HepG2 (cell line): Measurements from ENCODE around the gene CCNDBP1. TPM values are rescaled to one million over a fixed set of nuclear protein-coding genes. Genes with fewer than 3 reads are reported as not detected.

Source experiments
- ATAC-seq: fragments of 200-7000 bp; cut with Tn5 transposase; 3 replicates; pipeline ENCODE4 v1.9.1; 2020; ENCODE audit warnings: mild to moderate bottlenecking, moderate library complexity
- BruUV-seq: library from RNA; stranded (reverse); fragments of 400-500 nt; replicated peaks from 2 replicates; lab custom pipeline; 2021; lab: Mats Ljungman, UMichigan
- CTCF ChIA-PET: fragments of 300-600 bp; formaldehyde crosslinking; extraction: SDS; loops from one replicate; lab custom pipeline; 2021; ENCODE audit warnings: low total read pairs, inconsistent platforms, low intra/inter-chr PET ratio; lab: Yijun Ruan, JAX
- POLR2A ChIA-PET: fragments of 350-600 bp; sonication (Branson Sonifier 250); formaldehyde crosslinking; loops from one replicate; lab custom pipeline; 2020; ENCODE audit warnings: antibody characterized with exemption, inconsistent platforms; lab: Yijun Ruan, JAX
- DNase-seq: peaks from one replicate; pipeline ENCODE4 v3.0.0-alpha.2; 2015; ENCODE audit warnings: low spot score
- FAIRE-seq: peaks from 3 replicates; lab custom pipeline; 2011; peaks lifted over from hg19 to GRCh38; lab: Jason Lieb, UNC
- H2AFZ ChIP-seq: one replicate; pipeline ENCODE4 v1.6.1; 2011; ENCODE audit warnings: low read length, inconsistent platforms
- H3K27ac ChIP-seq: fragments of 300-600 bp; 3 replicates; pipeline ENCODE4 v1.8.0; 2011; ENCODE audit warnings: mixed run types, mild to moderate bottlenecking, mixed read lengths, low read length, inconsistent platforms; ENCODE audit not compliant: insufficient read depth; ENCODE audit errors: extremely low read length
- H3K27me3 ChIP-seq, 2 experiments: fragments of 200-600 bp in 1 of 2; 2 replicates in 1 of 2; 3 replicates in 1 of 2; pipeline versions ENCODE4 v1.6.0 to v1.8.0; 2011; ENCODE audit warnings: low read length in 2 of 2, mild to moderate bottlenecking in 2 of 2, moderate library complexity in 2 of 2, inconsistent platforms in 1 of 2; ENCODE audit not compliant: insufficient read depth in 2 of 2, control insufficient read depth in 1 of 2
- H3K36me3 ChIP-seq, 2 experiments: fragments of 200-600 bp in 1 of 2; replicated peaks in 1 of 2; 2 replicates in 1 of 2; 3 replicates in 1 of 2; pipeline versions ENCODE4 v1.5.1 to v1.8.0; 2011; ENCODE audit warnings: low read length in 2 of 2, inconsistent platforms in 1 of 2; ENCODE audit not compliant: insufficient read depth in 2 of 2, control insufficient read depth in 1 of 2
- H3K4me1 ChIP-seq: 2 replicates; pipeline ENCODE4 v1.5.1; 2012; ENCODE audit warnings: low read length, inconsistent platforms; ENCODE audit not compliant: insufficient read depth
- H3K4me2 ChIP-seq: 2 replicates; pipeline ENCODE4 v1.6.0; 2011; ENCODE audit warnings: low read depth, low read length, inconsistent platforms
- H3K4me3 ChIP-seq, 3 experiments: fragments of 200-600 bp in 1 of 3; sonication (generic), shearing (Covaris generic) in 1 of 3; replicated peaks in 1 of 3; 2 replicates each; pipeline ENCODE4 v1.5.1; 2011 to 2016; ENCODE audit warnings: low read length in 3 of 3, inconsistent platforms in 2 of 3, low read depth in 2 of 3, mild to moderate bottlenecking in 2 of 3, control low read depth in 1 of 3, mixed read lengths in 1 of 3; ENCODE audit not compliant: insufficient read depth in 1 of 3
- H3K79me2 ChIP-seq: one replicate; pipeline ENCODE4 v1.6.1; 2011; ENCODE audit warnings: low read length, inconsistent platforms; ENCODE audit not compliant: insufficient read depth
- H3K9ac ChIP-seq: 2 replicates; pipeline ENCODE4 v1.6.0; 2011; ENCODE audit warnings: mild to moderate bottlenecking, low read depth, low read length, inconsistent platforms; ENCODE audit not compliant: insufficient read depth
- H3K9me3 ChIP-seq: 2 replicates; pipeline ENCODE4 v1.5.1; 2012; ENCODE audit warnings: mild to moderate bottlenecking, low read length
- H4K20me1 ChIP-seq: 2 replicates; pipeline ENCODE4 v1.6.0; 2011; ENCODE audit warnings: inconsistent platforms, mild to moderate bottlenecking, low read length, moderate library complexity; ENCODE audit not compliant: insufficient read depth
- CEBPG ChIP-seq: IDR thresholded peaks from 2 replicates; pipeline ENCODE4 v1.6.1; 2016
- GFI1 ChIP-seq: sonication (generic); formaldehyde crosslinking; IDR thresholded peaks from 2 replicates; pipeline ENCODE4 v1.5.0; 2020; ENCODE audit warnings: missing genetic modification reagents, mild to moderate bottlenecking, borderline replicate concordance
- GLI4 ChIP-seq: sonication (generic); formaldehyde crosslinking; IDR thresholded peaks from 2 replicates; pipeline ENCODE4 v1.5.1; 2020; ENCODE audit warnings: missing genetic modification reagents, mild to moderate bottlenecking, moderate library complexity, borderline replicate concordance
- ISL2 ChIP-seq: sonication (generic); formaldehyde crosslinking; IDR thresholded peaks from 2 replicates; pipeline ENCODE4 v1.5.0; 2020; ENCODE audit warnings: missing genetic modification reagents
- NRL ChIP-seq: sonication (generic); formaldehyde crosslinking; IDR thresholded peaks from 2 replicates; pipeline ENCODE4 v1.5.0; 2020; ENCODE audit warnings: missing genetic modification reagents, mild to moderate bottlenecking, moderate library complexity, borderline replicate concordance
- SETDB1 ChIP-seq: sonication (generic); formaldehyde crosslinking; IDR thresholded peaks from 2 replicates; pipeline ENCODE4 v1.5.1; 2020; ENCODE audit warnings: missing genetic modification reagents, mild to moderate bottlenecking, borderline replicate concordance
- SP4 ChIP-seq: sonication (generic); formaldehyde crosslinking; IDR thresholded peaks from 2 replicates; pipeline ENCODE4 v1.8.1; 2023; ENCODE audit warnings: mild to moderate bottlenecking, missing genetic modification reagents
- ZNF205 ChIP-seq: IDR thresholded peaks from 2 replicates; pipeline ENCODE4 v1.6.1; 2018; ENCODE audit warnings: missing biosample characterization, missing genetic modification reagents
- ZNF274 ChIP-seq: sonication (generic); formaldehyde crosslinking; IDR thresholded peaks from 2 replicates; pipeline ENCODE4 v1.5.1; 2020; ENCODE audit warnings: mild to moderate bottlenecking, missing genetic modification reagents
- ZNF282 ChIP-seq: fragments of 450-650 bp; IDR thresholded peaks from 2 replicates; pipeline ENCODE4 v1.6.1; 2018; ENCODE audit not compliant: partially characterized antibody
- ZNF333 ChIP-seq: sonication (generic); formaldehyde crosslinking; IDR thresholded peaks from 2 replicates; pipeline ENCODE4 v1.4.0; 2020; ENCODE audit warnings: mild to moderate bottlenecking, missing genetic modification reagents, borderline replicate concordance
- ZNF703 ChIP-seq: sonication (generic); formaldehyde crosslinking; IDR thresholded peaks from 2 replicates; pipeline ENCODE4 v1.5.1; 2020; ENCODE audit warnings: missing genetic modification reagents, mild to moderate bottlenecking, moderate library complexity, borderline replicate concordance
- ZNF747 ChIP-seq: sonication (generic); formaldehyde crosslinking; IDR thresholded peaks from 2 replicates; pipeline ENCODE4 v1.8.1; 2023; ENCODE audit warnings: missing genetic modification reagents, mild to moderate bottlenecking, borderline replicate concordance
- ZNF800 ChIP-seq: sonication (generic); formaldehyde crosslinking; IDR thresholded peaks from 2 replicates; pipeline ENCODE4 v1.4.0; 2020; ENCODE audit warnings: missing genetic modification reagents
- in situ Hi-C: cut with HindIII; loops from 2 replicates; pipeline ENCODE4 v1.10.0; 2017; ENCODE audit warnings: low pct_unique_long_range_greater_than_20kb; ENCODE audit not compliant: extremely low pct_ligation_motif_present
- intact Hi-C: fragments of 100-400 bp; cut with micrococcal nuclease; formaldehyde crosslinking; loops from one replicate; pipeline ENCODE4 v1.10.0; 2022; ENCODE audit not compliant: unreplicated experiment
- polyA plus RNA-seq, 8 experiments: library from polyadenylated mRNA; depleted of rRNA in 3 of 8; stranded (reverse) in 7 of 8; unstranded in 1 of 8; fragments of >200 nt; fragmentation: Illumina TruSeq in 4 of 8; extraction: Trizol in 4 of 8; gene quantifications; 2 replicates each; pipeline versions ENCODE4 v1.2.1 to v1.2.3, GENCODE V29; 2011 to 2016; ENCODE audit warnings: low read depth in 4 of 8, missing spikeins in 1 of 8, mixed read lengths in 1 of 8; ENCODE audit not compliant: insufficient read depth in 1 of 8
- total RNA-seq, 5 experiments: library from RNA; depleted of rRNA; stranded (reverse); fragments of >200 nt; fragmentation: Illumina TruSeq; extraction: Trizol; gene quantifications; 2 replicates each; pipeline ENCODE4 v1.2.3, GENCODE V29; 2016; ENCODE audit warnings: low read depth in 1 of 5
- TF ChIP-seq, protein P1 (sequence below): sonication (generic); formaldehyde crosslinking; IDR thresholded peaks from 2 replicates; pipeline ENCODE4 v1.5.0; 2020; ENCODE audit warnings: mild to moderate bottlenecking, missing genetic modification reagents

Gene CCNDBP1
- total and polyA plus RNA-seq, 2 of the 13 experiments (the other 11 are each of a cell fraction or from before 2014, with no cell fraction given): 24.8 to 42.3 TPM

- Histone ChIP-seq H3K27ac (no peak overlapping the region), H3K4me3 (no peak overlapping the region), H2AFZ (no peak overlapping the region), H3K79me2 (no peaks in the 10 kb centered on the region), H3K27me3 (no peaks in the 10 kb centered on the region), H3K9ac (no peak overlapping the region)
- no peak for FAIRE-seq
- in situ Hi-C loops (no loop called here), intact Hi-C loops (no loop called here)
- CTCF ChIA-PET: no interaction called here
- BruUV-seq: no TSS peak
- TF ChIP-seq ZNF747 (no peak), SP4 (CRISPR knock-in tag) (no peak), CEBPG (CRISPR knock-in tag) (no peak), GFI1 (CRISPR knock-in tag) (no peak), ISL2 (CRISPR knock-in tag) (no peak), ZNF274 (no peak), ZNF282 (no peak), ZNF333 (no peak), GLI4 (CRISPR knock-in tag) (no peak), ZNF703 (no peak), ZNF205 (no peak), SETDB1 (CRISPR knock-in tag) (no peak), NRL (CRISPR knock-in tag) (no peak), ZNF800 (CRISPR knock-in tag) (no peak)
- TF ChIP-seq, protein P1, sequence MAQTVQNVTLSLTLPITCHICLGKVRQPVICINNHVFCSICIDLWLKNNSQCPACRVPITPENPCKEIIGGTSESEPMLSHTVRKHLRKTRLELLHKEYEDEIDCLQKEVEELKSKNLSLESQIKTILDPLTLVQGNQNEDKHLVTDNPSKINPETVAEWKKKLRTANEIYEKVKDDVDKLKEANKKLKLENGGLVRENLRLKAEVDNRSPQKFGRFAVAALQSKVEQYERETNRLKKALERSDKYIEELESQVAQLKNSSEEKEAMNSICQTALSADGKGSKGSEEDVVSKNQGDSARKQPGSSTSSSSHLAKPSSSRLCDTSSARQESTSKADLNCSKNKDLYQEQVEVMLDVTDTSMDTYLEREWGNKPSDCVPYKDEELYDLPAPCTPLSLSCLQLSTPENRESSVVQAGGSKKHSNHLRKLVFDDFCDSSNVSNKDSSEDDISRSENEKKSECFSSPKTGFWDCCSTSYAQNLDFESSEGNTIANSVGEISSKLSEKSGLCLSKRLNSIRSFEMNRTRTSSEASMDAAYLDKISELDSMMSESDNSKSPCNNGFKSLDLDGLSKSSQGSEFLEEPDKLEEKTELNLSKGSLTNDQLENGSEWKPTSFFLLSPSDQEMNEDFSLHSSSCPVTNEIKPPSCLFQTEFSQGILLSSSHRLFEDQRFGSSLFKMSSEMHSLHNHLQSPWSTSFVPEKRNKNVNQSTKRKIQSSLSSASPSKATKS: no peak
- TF ChIP-seq, all 625 proteins: peak for 0
- Histone ChIP-seq H3K36me3 (peaks cover 2 to 63% of the 10 kb centered on the region in 2 experiments), H3K9me3 (no peaks in the 10 kb centered on the region), H3K4me2 (no peak overlapping the region), H3K4me1 (no peaks in the 10 kb centered on the region), H4K20me1 (no peaks in the 10 kb centered on the region; the same call in 1 of the 2 replicates)
- no peak for ATAC-seq
- POLR2A ChIA-PET: no interaction called here
- DNase-seq: no peak
These were observed 31.9 kb upstream of the CCNDBP1 start for GRCh38 chr15:43153269-43153668.
